ENCODE results near the gene CASQ1. TPM values are rescaled to one million over a fixed set of nuclear protein-coding genes. Genes with fewer than 3 reads are reported as not detected.
A peak's percentile ranks its signal among the peaks of the same experiment; 100 is the strongest.

The CASQ1 gene
- total and polyA plus RNA-seq, 2 of the 13 experiments (the other 11 are each of a cell fraction or from before 2014, with no cell fraction given) = 0.09 to 0.20 TPM

GRCh38 chr1:160205242-160206035 is 15.1 kb downstream of the CASQ1 start, which contains the start of gene PEA15 (continued):
- TF ChIP-seq ZNF687 (CRISPR knock-in tag; IDR thresholded peaks at IDR 0.05) (peak; percentile 81), NCOA2 (CRISPR knock-in tag; IDR thresholded peaks at IDR 0.05) (no peak), CHCHD3 (CRISPR knock-in tag; IDR thresholded peaks at IDR 0.05) (no peak), ARHGAP35 (CRISPR knock-in tag; IDR thresholded peaks at IDR 0.05; ENCODE audit: borderline replicate concordance) (0 out of 2 replicates have a peak, but pooled peaks have one; percentile 15), ZNF691 (CRISPR knock-in tag; IDR thresholded peaks at IDR 0.05; ENCODE audit: borderline replicate concordance, low read depth) (no peak), ARNT (IDR thresholded peaks at IDR 0.05) (no peak), UBTF (CRISPR knock-in tag; IDR thresholded peaks at IDR 0.05) (peak; percentile 83), SMYD3 (CRISPR knock-in tag; IDR thresholded peaks at IDR 0.05) (no peak), YEATS2 (CRISPR knock-in tag; IDR thresholded peaks at IDR 0.05; ENCODE audit: borderline replicate concordance) (peak; percentile 39; the same call in 1 of the 2 replicates), HHEX (CRISPR knock-in tag; IDR thresholded peaks at IDR 0.05) (no peak), ZNF737 (CRISPR knock-in tag; IDR thresholded peaks at IDR 0.05; ENCODE audit: borderline replicate concordance) (no peak), U2AF2 (IDR thresholded peaks at IDR 0.05; ENCODE audit: low read depth, low read length) (no peak), RXRA (CRISPR knock-in tag; IDR thresholded peaks at IDR 0.05) (peak; percentile 47; the same call in 1 of the 2 replicates), ZFP91 (CRISPR knock-in tag; IDR thresholded peaks at IDR 0.05; ENCODE audit: borderline replicate concordance) (peak; percentile 64; the same call in 1 of the 2 replicates), ZNF678 (CRISPR knock-in tag; IDR thresholded peaks at IDR 0.05) (peak; percentile 44; the same call in 1 of the 2 replicates), BRF2 (CRISPR knock-in tag; IDR thresholded peaks at IDR 0.05) (no peak), NCOA1 (CRISPR knock-in tag; IDR thresholded peaks at IDR 0.05) (no peak), KDM2A (CRISPR knock-in tag; IDR thresholded peaks at IDR 0.05; ENCODE audit: borderline replicate concordance, low read depth) (peak; percentile 83)

Measured in HepG2 (cell line).